IPS DF 19.7 (cell line): ENCODE results near the gene COL11A1.
"Not testable (repeated sequence)": the region's sequence is repeated elsewhere in the genome, so short reads cannot be mapped to it uniquely, and the experiment has no call there.

Experiments
- DNase-seq: peaks from one replicate; pipeline ENCODE4 v3.0.0-alpha.2; 2013; ENCODE audit warnings: low read depth, low spot score

COL11A1 gene

GRCh38 chr1:103084181-103084580, 24.1 kb downstream of the COL11A1 start:
- no peak for DNase-seq

GRCh38 chr1:103075316-103076000, 32.9 kb downstream of the COL11A1 start:
- no peak for DNase-seq

GRCh38 chr1:103074224-103074623, 34.1 kb downstream of the COL11A1 start:
- no peak for DNase-seq

DNA sequence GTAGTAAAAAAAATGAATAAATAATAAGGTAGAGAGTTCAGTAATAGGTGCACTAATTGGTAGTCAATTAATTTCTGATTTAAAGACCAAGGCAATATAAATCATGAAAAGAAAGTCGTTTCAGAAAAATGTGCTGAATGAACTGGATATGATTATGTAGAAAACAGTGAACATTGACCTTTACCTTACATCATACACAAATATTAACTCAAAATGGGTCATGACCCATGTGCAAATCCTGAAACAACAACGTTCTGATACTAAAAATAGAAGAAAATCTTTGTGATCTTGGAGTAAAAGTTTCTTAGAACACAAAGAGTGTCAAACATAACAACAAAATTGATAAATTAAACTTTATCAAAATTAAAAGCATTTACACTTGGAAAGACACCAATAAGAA, 39.1 kb downstream of the COL11A1 start:
- no peak for DNase-seq

DNA sequence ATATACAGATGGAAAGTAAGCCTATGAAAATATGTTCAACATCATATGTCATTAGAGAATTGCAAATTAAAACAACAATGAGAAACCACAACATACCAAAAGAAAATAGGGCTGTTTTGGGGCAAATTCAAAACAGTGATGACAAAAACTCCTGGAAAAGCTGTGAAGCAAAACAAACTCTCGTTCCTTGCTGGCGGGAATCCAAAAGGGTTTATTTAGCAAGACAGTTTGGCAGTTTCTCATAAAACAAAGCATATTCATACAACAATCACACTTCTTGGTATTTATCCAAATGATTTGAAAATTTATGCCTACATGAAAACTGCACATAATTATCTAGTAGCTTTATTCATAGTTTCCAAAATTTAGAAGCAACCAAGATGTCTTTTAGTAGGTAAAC, 44.4 kb downstream of the COL11A1 start:
- no peak for DNase-seq

GRCh38 chr1:103058391-103058790, 49.9 kb downstream of the COL11A1 start:
- DNase-seq = no peak

GRCh38 chr1:103056423-103056822, 51.9 kb downstream of the COL11A1 start:
- DNase-seq = no peak

GRCh38 chr1:103028110-103028509, 80.2 kb downstream of the COL11A1 start:
- not testable (repeated sequence) for DNase-seq

GRCh38 chr1:103025858-103026409, 82.4 kb downstream of the COL11A1 start:
- DNase-seq = no peak

DNA sequence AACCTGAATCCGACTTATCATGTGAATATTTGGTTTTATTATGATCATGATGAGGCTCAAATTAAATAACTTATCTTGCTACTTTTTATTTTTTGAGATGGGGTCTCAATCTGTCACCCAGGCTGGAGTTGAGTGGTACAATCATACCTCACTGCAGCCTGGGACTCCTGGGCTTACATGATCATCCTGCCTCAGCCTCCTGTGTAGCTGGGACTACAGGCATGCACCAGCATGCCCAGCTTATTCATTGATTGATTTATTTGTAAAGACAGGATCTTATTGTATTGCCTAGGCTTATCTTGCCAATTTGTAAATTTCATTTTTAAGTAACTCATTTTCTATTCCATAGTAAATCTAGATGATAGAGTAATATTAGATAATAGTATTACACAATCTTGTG, 84.3 kb downstream of the COL11A1 start:
- DNase-seq = no peak

- no peak for DNase-seq
Measured at GRCh38 chr1:103002005-103002404, 106.3 kb downstream of the COL11A1 start.

DNA sequence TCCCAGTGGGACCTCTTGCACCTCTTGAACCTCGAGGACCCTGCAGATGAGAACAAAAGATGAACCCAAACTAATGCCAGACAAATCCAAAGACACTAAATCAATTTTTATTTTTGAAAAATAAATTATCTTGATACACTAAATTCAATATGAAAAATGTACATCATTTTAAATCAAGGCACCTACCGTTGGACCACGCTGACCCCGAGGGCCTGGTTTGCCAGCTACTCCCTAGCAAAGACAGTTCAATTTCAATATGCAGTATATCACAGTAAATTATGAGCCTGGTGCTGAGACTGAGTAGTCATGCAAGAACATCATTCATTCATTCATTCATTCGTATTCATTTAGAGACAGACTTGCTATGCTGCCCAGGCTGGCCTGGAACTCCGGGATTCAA, 129.4 kb downstream of the COL11A1 start:
- DNase-seq = no peak

DNA sequence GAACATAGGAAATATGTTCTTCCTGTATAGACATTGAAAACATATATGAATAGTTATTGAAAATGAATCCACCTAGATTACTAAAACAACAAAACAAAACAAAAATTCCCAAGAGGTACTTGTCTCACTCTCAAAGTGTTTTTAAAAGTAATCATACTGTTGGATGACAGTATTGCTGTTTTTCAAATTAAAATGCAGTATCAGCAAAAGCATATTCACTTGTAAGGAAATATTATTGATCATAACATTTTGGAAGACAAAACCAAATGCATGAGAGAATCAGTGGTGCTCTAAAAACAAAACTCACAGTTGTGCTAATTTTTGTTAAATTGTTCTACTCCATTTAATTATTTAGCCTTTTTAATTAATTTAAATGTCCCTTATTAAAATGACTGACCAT, 131.0 kb downstream of the COL11A1 start:
- DNase-seq = no peak

DNA sequence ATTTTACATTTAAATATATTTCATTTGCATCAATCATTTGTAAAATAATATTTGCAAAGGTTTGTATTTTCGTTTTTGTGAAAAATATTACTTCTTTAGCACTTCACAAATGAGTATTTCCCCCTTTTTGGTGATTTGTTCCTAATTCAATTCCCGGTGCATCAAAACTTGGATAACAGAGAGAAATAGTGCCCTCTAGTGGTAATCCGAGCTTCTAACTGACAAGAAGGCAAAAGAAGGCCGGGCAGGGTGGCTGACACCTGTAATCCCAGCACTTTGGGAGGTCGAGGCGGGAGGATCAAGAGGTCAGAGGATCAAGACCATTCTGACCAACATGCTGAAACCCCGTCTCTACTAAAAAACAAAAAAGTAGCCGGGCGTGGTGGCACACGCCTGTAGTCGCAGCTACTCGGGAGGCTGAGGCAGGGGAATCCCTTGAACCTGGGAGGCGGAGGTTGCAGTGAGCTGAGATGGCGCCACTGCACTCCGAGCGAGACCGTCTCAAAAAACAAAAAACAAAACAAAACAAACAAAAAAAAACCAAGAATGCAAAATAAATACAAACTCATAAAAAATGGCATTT, 137.7 kb downstream of the COL11A1 start:
- peak; percentile 3 for DNase-seq

DNA sequence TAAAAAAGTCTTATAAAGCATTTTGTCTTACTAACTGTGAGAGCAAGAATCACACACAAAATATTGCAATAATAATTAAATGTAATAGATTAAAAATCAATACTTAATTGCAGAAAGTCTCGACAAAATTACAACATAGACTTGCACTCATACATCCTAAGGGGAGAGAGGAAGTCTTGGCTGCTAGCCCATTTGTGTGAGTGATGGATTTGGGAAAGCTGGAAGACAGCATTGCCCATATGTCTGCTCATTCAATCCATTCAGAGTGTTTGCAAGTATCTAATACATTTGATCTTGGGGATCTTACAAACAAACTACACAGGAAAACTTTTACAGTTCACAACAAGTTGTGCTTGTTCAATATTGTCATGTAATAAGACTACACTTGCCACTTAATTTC, 140.5 kb downstream of the COL11A1 start:
- no peak for DNase-seq

- DNase-seq = no peak
Measured at GRCh38 chr1:102961549-102961948, 146.8 kb downstream of the COL11A1 start.

GRCh38 chr1:102954576-102954975, 153.7 kb downstream of the COL11A1 start:
- no peak for DNase-seq

DNA sequence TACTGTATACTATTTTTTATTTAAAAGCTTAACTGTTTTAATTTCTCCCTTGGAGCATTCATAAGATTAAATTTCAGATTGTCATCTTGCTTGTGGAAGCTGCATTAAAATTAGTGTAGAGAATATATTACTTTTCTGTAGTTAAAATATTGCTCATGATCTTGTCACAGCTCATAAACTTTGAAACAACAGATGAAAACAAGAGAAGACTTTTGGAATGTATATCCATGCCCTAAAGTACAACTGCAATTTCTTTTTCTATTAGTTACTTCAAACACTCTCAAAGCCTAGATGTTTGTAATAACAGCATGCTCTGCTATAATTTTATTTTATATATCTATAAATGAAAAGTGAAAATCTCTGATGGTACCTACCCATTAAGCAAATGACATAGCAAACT, 155.9 kb downstream of the COL11A1 start:
- no peak for DNase-seq

DNA sequence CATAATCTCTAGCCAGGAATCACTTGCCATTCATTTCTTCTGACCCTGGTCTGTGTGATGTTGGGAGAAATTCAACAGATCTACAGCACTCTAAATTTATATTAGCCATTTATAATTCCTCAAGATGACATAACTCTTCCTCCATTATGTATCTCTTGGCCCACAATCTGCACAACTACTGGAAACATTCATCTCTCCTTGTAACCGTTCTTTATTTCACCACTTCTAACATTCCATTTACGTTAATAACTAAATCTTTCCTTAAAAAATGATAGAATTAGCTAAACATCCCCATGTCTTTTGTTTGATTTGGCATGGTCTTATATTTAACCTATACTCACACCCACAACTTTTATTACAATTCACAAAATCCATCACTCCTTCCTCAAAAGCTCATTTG, 166.0 kb downstream of the COL11A1 start:
- no peak for DNase-seq

DNA sequence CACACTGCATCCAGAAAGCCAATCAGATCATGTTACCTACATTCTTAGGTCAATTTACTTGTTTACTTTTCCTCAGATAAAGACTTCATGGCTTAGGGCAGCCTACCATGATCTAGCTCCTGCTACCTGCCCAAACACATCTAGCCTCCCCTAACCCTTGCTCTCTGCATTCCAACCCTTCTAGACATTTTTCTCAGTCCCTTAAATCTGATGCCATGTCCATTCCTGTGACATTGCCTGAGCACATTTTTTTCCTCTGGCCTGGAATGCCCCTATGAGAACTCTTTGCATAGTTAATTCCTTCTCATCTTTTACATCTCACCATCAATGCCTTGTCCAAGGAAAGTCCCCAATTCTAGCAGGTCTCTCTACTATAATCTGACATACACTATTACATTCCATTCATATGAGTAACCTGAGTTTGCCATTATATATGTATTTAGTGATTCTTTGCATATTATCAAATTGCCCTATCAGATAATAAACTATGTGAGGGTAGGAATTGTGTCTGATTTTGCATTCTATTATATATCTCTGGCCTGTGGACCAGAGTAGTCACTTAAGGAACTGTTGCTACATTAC, 166.9 kb downstream of the COL11A1 start:
- DNase-seq = no peak

DNA sequence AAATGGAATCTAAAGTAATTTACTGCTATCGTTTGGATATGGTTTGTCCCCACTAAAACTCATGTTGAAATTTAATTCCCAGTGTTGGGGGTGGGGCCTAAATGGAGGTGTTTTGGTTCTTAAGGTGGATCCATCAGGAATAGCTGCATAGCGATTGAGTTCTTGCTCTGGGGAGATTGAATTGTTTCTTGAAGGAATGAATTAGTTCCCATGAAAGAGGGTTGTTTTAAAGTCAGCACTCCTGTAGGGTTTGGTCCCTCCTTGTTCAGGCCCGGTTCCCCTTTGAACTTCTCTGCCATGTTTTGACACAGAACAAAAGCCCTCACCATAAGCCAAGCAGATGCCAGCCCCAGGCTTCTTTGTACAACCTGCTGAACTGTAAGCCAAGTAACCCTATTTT, 170.9 kb downstream of the COL11A1 start:
- DNase-seq = no peak

DNA sequence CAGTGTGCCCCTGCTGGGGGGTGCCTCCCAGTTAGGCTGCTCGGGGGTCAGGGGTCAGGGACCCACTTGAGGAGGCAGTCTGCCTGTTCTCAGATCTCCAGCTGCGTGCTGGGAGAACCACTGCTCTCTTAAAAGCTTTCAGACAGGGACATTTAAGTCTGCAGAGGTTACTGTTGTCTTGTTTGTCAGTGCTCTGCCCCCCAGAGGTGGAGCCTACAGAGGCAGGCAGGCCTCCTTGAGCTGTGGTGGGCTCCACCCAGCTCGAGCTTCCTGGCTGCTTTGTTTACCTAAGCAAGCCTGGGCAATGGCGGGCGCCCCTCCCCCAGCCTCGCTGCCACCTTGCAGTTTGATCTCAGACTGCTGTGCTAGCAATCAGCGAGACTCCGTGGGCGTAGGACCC, 175.0 kb downstream of the COL11A1 start:
- DNase-seq = not testable (repeated sequence)

DNA sequence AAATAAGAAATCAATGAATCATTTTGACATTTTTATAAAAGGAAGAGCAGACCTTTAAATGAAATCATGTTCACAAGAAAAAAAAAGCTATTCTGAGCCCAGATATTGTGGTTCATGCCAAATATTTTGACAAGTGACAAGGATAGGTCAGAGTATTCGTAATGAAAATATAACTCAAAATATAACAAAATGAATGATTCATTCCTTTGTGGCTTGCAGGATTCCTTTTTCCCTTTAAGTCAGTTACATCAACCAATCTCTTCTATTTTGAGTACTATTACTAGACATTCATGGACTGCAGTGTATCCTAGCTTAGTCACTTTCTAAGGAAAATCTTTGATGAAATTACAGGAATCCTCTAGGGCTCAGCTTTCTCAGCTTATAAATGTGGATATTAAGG, 188.7 kb downstream of the COL11A1 start:
- no peak for DNase-seq
